OCI-LY7 (cell line): ENCODE data around the gene LAPTM5.

Source experiments
- EZH2phosphoT487 ChIP-seq: fragments of 200-600 bp; sonication (generic); IDR thresholded peaks from 2 replicates; pipeline ENCODE4 v1.6.1; 2018; ENCODE audit warnings: low read depth, borderline replicate concordance, mild to moderate bottlenecking, mixed run types, antibody characterized with exemption, low read length, moderate library complexity, mixed read lengths
- TF ChIP-seq, protein P1 (sequence below): fragments of 200-600 bp; sonication (generic); conservative IDR thresholded peaks from 2 replicates; pipeline ENCODE4 v1.5.1; 2014; ENCODE audit warnings: mild to moderate bottlenecking, antibody characterized with exemption, low read length, moderate library complexity, mixed read lengths

GRCh38 chr1:30753660-30754123 lies 3.9 kb downstream of the LAPTM5 start:
- TF ChIP-seq, protein P1, sequence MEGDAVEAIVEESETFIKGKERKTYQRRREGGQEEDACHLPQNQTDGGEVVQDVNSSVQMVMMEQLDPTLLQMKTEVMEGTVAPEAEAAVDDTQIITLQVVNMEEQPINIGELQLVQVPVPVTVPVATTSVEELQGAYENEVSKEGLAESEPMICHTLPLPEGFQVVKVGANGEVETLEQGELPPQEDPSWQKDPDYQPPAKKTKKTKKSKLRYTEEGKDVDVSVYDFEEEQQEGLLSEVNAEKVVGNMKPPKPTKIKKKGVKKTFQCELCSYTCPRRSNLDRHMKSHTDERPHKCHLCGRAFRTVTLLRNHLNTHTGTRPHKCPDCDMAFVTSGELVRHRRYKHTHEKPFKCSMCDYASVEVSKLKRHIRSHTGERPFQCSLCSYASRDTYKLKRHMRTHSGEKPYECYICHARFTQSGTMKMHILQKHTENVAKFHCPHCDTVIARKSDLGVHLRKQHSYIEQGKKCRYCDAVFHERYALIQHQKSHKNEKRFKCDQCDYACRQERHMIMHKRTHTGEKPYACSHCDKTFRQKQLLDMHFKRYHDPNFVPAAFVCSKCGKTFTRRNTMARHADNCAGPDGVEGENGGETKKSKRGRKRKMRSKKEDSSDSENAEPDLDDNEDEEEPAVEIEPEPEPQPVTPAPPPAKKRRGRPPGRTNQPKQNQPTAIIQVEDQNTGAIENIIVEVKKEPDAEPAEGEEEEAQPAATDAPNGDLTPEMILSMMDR = no peak
- TF ChIP-seq EZH2phosphoT487 = no peak
